ENCODE results near the gene ULK4. TPM values are rescaled to one million over a fixed set of nuclear protein-coding genes. Genes with fewer than 3 reads are reported as not detected.

The ULK4 gene
- total RNA-seq, 4 donors from 2014 or later, result 2.0 to 3.0 (median 2.3) TPM

DNA sequence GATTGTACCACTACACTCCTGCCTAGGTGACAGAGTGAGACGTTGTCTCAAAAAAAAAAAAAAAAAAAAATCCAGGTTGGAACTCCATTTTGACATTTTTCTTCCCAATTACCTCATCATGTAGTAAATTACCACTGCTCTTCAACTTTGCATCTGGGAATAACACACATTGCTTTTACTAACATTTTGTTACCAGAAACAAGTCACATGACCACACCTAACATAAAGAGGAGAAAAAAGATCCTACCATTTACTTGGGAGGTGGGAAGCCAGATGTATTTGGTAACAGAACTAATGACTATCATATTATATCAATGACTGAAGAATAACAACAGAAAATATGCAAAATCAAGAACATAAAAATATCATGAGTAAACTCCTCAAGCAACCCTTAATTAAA lies 49.6 kb downstream of the ULK4 start:
- Histone ChIP-seq H3K9me3 (no peaks in the 10 kb centered on the region), H3K27ac (no peak overlapping the region), H3K4me3 (no peak overlapping the region), H3K4me1 (no peaks in the 10 kb centered on the region), H3K27me3 (no peaks in the 10 kb centered on the region), H3K36me3 (no peaks in the 10 kb centered on the region)
- intact Hi-C loops (cut with DNase I; ENCODE audit: low total_unique reads) (no loop called here), in situ Hi-C loops (cut with MboI; ENCODE audit: low sequenced_read_pairs in 4 of 4) (loop anchor here in 3 of 4 donors (25.0 kb wide), 2 partner anchors 525 to 550 kb away; no protein-coding TSS in a partner anchor)
- ATAC-seq (no peak), DNase-seq (no peak)
- TF ChIP-seq POLR2A (IDR thresholded peaks at IDR 0.05) (no peak), CTCF (IDR thresholded peaks at IDR 0.05 in 4 of 5, conservative IDR thresholded peaks at IDR 0.05 in 1 of 5) (no peak)

DNA sequence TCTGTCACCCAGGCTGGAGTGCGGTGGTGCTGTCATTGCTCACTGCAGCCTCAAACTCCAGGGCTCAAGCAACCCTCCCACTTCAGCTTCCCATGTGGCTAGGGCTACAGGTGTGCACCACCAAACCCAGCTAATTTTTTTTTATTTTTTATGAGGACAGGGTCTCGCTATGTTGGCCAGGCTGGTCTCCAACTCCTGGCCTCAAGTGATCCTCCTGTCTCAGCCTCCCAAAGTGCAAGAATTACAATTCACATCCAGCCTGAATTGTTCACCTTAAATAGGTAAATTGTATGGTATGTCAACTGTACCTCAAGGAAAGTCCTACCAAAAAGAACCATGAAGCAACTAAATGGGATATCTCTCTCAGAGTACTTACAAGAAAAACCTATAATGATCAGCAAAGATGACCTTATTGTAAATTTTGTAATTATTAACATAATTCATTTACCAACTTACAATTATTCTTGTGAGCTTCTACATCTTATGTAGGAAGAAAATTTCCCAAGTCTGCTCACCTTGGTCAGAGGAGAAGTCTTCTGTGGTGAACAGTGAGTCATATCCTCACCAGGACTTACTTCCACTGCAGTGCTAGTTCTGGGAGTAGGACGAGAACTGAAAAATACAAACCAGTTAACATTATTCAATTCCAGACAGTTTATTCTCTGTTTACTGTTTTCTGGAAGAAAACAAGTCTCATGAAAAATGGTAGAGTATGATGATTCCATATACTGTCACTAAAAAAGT lies 54.4 kb downstream of the ULK4 start:
- intact Hi-C loops (cut with DNase I; ENCODE audit: low total_unique reads), result no loop called here
- Histone ChIP-seq H3K36me3 (no peaks in the 10 kb centered on the region), H3K4me3 (no peak overlapping the region), H3K27ac (no peak overlapping the region), H3K4me1 (no peaks in the 10 kb centered on the region), H3K27me3 (no peaks in the 10 kb centered on the region), H3K9me3 (no peaks in the 10 kb centered on the region)
- ATAC-seq (no peak), DNase-seq (no peak)
- TF ChIP-seq POLR2A (IDR thresholded peaks at IDR 0.05), result no peak
- TF ChIP-seq CTCF (IDR thresholded peaks at IDR 0.05 in 4 of 5, conservative IDR thresholded peaks at IDR 0.05 in 1 of 5), result no peak
- in situ Hi-C loops (cut with MboI; ENCODE audit: low sequenced_read_pairs in 4 of 4), result loop anchor here (10.0 to 25.0 kb wide), 3 partner anchors 197 to 555 kb away; no protein-coding TSS in a partner anchor

DNA sequence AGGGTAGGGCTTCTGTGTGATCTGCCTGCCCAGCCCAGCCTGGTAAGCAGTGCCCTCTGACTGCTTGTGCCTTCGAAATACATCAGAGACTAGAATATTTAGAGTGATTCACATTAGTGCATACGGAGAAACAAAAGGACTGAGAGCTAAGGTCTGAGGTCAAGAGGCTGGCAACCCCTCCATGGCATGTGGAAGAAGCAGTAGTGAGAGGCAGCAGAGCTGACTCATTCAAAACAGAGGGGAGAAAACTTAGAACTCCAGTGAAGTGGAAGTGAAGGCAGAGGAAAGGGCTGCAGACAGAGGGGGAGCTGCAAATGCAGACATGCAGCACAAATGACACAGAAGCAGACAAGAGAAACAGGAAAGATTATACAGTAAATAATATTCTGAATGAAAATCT lies 61.6 kb downstream of the ULK4 start:
- H3K27me3 ChIP-seq, result no peaks in the 10 kb centered on the region
- no peak for ATAC-seq
- H3K27ac ChIP-seq, result no peak overlapping the region
- no peak for TF ChIP-seq POLR2A (IDR thresholded peaks at IDR 0.05)
- no peak for TF ChIP-seq CTCF (IDR thresholded peaks at IDR 0.05 in 4 of 5, conservative IDR thresholded peaks at IDR 0.05 in 1 of 5)
- H3K36me3 ChIP-seq, result no peaks in the 10 kb centered on the region
- H3K4me3 ChIP-seq, result no peak overlapping the region
- no peak for DNase-seq
- intact Hi-C loops (cut with DNase I; ENCODE audit: low total_unique reads), result no loop called here
- H3K9me3 ChIP-seq, result no peaks in the 10 kb centered on the region
- in situ Hi-C loops (cut with MboI; ENCODE audit: low sequenced_read_pairs in 4 of 4), result loop anchor here (10.0 to 25.0 kb wide), 3 partner anchors 205 to 562 kb away; no protein-coding TSS in a partner anchor
- H3K4me1 ChIP-seq, result no peaks in the 10 kb centered on the region

GRCh38 chr3:41898631-41899030 lies 63.3 kb downstream of the ULK4 start:
- DNase-seq (no peak), ATAC-seq (no peak)
- intact Hi-C loops (cut with DNase I; ENCODE audit: low total_unique reads) (loop anchor here (10.0 kb wide), 2 partner anchors 116 to 646 kb away; no protein-coding TSS in a partner anchor), in situ Hi-C loops (cut with MboI; ENCODE audit: low sequenced_read_pairs in 4 of 4) (loop anchor here in 3 of 4 donors (10.0 to 25.0 kb wide), 5 partner anchors 96 to 1561 kb away; no protein-coding TSS in a partner anchor)
- H3K27ac ChIP-seq, result no peak overlapping the region
- H3K4me3 ChIP-seq, result no peak overlapping the region
- no peaks in the 10 kb centered on the region for H3K36me3 ChIP-seq
- no peaks in the 10 kb centered on the region for H3K4me1 ChIP-seq
- H3K9me3 ChIP-seq, result no peaks in the 10 kb centered on the region
- H3K27me3 ChIP-seq, result no peaks in the 10 kb centered on the region
- TF ChIP-seq POLR2A (IDR thresholded peaks at IDR 0.05) (no peak), CTCF (IDR thresholded peaks at IDR 0.05 in 4 of 5, conservative IDR thresholded peaks at IDR 0.05 in 1 of 5) (no peak)

Data from gastrocnemius medialis (tissue), 4 donors.